HG02870 (cell line): ENCODE results near the gene ANKRD11.
"Not testable (repeated sequence)": the region's sequence is repeated elsewhere in the genome, so short reads cannot be mapped to it uniquely, and the experiment has no call there.

ENCODE experiments used
- ATAC-seq: cut with Tn5 transposase; IDR thresholded peaks from one replicate; pipeline ENCODE4 v1.9.1; 2021; ENCODE audit warnings: mild to moderate bottlenecking, moderate library complexity; ENCODE audit not compliant: unreplicated experiment

Gene ANKRD11

GRCh38 chr16:89275837-89276720 is 214.3 kb downstream of the ANKRD11 start:
- ATAC-seq = no peak

DNA sequence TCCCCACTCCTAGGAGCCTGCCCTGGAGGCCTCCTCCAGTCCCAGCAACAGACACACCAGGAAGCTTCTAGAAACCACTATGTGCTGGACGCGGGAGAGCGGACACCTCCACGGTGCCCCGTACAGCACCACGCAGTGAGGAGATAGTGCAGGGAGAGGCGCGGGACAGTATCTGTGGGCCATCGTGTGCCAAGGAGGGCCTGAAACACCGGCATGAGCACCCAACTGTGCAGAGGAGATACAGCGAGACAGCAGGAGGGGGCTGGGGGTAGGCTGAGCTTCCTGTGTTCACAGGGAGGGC is 215.1 kb downstream of the ANKRD11 start:
- no peak for ATAC-seq

DNA sequence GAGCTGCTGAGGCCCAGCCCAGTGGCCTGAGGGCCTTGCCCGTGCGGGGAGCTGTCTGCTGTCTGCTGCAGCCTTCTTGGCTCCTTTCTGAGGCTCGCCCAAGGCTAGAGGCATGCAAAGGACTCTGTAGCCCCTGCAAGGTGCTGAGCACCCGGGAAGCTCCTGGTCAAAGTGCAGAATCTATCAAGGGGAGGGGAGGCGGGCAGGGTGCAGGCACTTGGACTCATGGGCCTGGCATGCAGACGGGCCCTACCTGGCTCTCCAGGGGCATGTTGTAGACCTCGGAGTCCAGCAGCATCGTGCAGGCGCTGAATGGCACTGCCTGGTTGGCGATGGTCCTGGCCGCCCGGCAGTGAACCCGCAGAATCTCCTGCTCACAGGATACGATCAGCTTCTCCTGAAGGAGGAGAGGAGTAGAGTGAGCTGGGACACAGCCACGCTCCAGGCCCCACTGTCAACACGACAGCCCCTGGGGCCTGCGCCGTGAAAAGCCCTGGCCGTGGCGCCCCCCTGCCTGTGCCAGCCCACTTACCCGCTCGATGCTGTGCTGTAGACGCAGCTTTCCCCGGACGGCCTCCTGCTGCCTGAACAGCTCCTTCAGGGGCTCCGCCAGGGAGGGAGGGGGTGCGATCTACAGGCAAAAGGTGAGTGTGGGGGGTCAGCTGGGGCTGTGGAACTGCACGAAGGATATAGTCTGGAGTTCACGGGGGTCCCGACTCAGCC is 215.6 kb downstream of the ANKRD11 start:
- no peak for ATAC-seq

GRCh38 chr16:89273741-89274472 is 216.5 kb downstream of the ANKRD11 start:
- ATAC-seq = no peak

- ATAC-seq = no peak
These were observed 217.7 kb downstream of the ANKRD11 start for GRCh38 chr16:89272631-89273030.

DNA sequence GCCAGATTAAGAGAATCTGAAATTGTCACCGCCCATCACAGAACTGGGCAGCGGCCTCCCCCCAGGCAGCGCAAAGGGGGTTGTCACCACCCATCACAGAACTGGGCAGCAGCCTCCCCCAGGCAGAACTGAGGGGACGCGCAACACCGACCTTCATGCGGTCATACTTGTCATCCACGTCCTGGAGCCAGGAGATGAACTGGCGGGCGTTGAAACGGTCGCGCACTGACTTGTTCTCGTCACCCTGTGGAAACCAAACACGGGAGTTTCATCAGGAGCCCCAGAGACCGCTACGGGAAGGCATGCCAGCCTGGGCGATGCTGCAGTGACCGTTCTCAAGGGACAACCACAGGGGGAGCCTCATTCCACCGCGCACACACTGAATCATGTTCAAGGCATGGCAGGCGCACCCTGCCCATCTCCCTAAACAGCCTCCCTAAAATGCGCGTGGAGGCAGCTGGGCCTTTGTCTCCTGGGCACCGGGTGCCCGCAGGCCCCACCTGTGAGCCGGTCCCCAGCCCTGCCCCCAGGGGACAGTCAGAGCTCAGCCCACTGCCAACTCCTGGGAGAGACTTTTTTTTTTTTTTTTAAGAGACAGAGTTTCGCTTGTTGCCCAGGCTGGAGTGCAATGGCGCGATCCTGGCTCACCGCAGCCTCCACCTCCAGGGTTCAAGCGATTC is 219.6 kb downstream of the ANKRD11 start:
- ATAC-seq = no peak

DNA sequence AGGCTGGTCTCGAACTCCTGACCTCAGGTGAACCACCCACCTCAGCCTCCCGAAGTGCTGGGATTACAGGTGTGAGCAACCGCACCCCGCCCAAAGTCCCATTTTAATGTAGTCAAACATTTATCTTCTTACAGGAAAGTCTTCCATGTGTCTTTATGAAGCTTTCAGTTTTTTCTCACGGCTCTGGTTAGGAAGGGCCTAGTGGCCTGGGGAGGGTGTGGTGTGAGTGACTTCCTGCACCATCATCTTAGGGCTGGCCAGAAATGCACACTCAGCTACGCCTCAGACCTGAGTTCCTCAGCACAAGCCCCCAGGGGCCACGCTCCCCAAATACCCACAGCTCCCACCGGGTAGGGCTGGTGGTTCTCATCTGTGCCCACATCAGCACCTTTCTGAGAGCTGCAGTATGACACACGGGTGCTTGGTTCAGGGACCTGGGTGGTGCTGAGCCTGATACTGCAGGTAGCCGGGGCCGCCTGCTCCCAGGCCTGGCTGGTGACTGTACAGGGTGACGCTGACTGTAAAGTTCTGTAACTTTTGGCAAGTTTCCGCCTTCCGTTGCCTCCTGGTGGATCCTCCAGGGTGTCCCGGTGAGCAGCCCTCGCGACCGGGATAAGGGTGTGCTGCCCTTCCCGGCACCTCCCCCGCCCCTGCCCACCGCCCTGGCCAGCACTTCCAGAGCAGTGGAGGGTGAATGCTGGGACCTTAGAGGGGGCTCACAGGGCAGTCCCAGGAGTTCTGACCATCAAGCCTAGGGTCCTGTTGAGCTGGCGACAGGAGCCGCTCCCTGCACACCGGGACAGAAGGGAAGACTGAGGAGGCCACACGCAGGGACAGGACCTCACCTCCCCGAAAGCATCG is 220.3 kb downstream of the ANKRD11 start:
- no peak for ATAC-seq

- ATAC-seq = no peak
These were observed 221.2 kb downstream of the ANKRD11 start for GRCh38 chr16:89268987-89269735.

DNA sequence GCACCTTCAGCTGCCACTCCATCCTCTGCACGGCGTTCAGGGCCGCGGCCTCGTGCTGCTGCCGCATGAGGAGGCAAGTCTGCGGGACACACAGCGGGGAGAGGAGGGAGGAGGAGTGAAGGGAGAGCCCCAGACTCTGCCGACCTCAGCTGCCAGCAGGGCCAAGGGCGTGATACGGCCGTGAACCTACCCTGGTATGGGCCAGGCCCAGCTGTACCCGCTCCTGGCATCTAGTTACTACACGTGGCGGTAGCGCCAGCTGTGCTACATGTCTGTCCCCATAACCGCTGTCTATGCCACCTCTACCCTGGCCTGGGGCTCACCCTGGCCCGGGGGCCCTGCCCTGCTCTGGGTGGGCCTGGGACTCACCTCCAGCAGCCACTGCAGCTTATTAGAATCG is 221.8 kb downstream of the ANKRD11 start:
- no peak for ATAC-seq

GRCh38 chr16:89267746-89268145 is 222.6 kb downstream of the ANKRD11 start:
- ATAC-seq = not testable (repeated sequence)

GRCh38 chr16:89266521-89267134 is 223.7 kb downstream of the ANKRD11 start:
- ATAC-seq = no peak

GRCh38 chr16:89265647-89266046 is 224.7 kb downstream of the ANKRD11 start:
- ATAC-seq = no peak

DNA sequence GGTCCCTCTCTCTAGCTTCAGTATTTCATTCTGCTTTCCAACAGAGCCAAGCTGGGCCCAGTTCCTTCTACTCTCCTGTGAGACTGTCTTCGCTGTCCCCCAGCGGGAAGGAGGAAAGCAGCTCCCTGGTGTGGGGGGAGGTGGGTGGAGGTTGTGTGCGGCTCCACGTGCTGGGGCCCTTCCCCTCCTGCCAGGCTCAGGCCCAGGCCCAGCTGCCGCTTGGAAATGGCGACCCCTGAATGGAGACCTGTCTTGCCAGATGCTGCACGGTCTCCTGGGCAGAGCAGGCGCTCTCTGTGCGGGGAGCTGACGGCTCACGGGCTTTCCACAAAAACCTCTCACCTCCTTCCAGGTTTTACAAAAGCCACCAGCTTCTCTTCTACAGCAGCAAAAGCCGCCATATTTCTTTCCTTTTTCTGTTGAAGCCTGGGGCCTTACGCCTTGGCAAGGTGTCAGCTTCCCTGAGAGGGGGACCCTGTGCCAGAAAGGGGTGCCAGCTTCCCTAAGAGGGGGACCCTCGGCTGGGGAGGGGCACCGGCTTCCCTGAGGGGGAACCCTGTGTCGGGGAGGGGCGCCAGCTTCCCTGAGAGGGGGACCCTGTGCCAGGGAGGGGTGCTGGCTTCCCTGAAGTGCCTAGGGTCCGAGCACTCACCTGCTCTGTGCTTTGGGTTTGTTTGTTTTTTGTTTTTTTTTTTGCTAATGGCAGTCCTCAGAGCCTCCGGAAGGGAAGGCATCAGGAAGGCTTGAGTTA is 225.4 kb downstream of the ANKRD11 start:
- ATAC-seq = no peak

- no peak for ATAC-seq
These were observed 228.4 kb downstream of the ANKRD11 start for GRCh38 chr16:89261691-89262563.

DNA sequence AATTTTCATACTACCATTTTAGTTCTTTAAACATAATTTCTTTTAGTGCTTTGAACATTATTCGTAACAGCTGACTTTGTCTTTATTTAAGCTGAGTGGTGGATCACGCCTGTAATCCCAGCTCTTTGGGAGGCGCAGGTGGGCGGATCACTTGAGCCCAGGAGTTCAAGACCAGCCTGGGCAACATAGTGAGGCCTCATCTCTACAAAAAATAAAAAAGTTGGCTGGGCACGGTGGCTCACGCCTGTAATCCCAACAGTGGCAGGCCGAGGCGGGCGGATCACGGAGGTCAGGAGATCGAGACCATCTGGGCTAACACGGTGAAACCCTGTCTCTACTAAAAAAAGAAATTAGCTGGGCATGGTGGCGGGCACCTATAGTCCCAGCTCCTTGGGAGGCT is 230.5 kb downstream of the ANKRD11 start:
- ATAC-seq = not testable (repeated sequence)

DNA sequence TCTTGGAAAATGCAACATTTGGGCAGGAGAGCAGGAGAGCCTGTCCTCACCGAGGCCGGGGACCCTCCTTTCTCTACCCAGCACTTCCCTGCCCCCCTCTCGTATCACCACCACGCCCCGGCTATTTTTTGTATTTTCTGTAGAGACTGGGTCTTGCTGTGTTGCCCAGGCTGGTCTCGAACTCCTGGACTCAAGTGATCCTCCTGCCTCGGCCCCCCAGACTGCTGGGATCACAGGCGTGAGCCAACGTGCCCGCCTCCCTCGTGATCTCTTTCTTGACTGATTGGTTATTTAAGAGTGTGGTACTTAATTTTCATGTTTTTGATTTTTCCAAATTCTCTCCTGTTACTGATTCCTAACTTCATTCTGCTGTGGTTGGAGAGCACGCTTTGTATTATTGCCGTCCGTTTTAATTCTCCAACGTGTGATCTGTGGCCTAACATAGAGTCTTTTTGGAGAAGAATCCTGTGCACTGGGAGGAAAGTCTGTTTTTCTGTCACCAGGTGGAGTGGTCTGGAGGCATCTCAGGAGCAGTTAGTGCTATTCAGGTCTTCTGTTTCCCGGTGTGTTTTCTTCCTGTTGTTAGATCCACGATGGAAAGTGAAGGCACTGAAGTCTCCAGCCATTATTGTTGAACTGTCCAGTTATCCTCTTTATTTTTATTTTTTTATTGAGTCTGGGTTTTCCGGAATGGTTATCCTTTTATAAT is 232.4 kb downstream of the ANKRD11 start:
- ATAC-seq = no peak

DNA sequence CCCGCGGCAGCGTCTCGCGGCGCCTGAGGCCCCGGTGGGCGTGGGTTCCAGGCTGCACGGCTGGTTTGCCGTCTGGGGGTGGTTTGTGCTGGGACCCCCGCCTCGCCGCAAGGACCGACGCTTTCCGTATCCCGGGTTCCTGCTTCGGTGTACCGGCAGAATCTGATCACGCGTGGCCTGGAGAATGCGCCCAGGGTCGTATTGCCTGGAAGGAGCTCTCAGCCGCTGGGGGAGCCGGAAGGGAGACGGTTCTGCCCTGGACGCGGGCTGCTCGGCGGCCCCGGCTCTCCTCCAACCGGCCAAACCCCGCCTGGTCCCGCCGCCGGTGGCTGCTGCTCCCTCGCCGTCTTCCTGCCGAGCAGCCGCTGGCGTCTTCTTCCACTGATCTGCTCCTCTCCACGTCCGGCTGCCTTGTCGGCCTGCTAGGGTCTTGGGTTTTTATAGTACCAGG is 233.1 kb downstream of the ANKRD11 start:
- ATAC-seq = no peak
